Fibroblast of peridontal ligament (primary cell): ENCODE results near the gene NCK2.

Experiments
- DNase-seq: peaks from one replicate; pipeline ENCODE4 v3.0.0-alpha.2; 2010; ENCODE audit errors: extremely low read depth

NCK2 gene

DNA sequence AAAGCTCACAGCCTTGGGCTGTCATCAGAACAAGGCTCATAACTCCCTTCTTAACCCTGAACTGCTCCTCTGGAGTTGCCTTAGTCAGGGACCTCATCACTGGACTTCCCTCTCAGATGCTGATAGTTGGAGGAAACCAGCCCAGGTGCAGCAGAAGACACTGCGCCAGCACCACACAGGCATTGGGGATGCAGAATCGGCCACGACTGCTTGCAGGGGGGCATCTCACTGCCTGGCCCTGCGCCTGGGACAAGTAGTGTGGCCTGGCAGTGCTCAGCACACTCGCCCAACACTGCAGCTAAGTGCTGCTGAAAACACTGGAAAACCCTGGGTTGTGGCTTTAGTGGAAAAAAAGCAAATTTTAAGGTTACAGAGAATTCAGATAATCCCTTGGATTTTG, 68.7 kb downstream of the NCK2 start:
- no peak for DNase-seq

DNA sequence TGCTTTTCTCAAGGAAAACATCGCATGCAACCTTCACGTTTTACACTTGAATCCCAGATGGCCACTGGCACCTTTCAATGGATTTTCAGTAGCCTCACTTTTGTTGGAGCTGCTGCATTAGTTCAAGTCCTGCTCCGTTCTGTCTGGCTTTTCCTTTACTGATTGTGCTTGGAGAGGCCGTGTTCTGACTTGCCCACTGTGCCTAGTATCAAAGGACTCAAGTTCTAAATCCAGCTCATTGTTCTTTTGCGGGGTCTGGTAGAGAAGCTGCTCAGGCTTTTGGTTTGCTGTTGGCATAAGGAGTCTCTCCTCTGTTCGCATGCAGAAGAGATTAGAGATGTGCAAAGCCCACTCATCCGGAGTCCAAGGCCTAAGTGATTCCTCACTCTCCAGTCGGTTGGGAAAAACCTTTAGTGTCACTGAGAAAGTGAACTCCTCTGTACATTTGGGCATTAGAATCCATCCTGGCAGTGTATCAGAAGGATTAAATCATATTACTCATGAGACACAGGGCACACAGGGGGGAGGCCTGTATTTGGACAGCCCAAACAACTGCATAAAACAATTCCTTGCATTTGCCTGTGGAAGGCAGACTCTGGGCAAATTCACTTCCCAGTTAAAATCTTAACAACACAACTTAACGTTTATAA, 69.7 kb downstream of the NCK2 start:
- DNase-seq, result no peak

DNA sequence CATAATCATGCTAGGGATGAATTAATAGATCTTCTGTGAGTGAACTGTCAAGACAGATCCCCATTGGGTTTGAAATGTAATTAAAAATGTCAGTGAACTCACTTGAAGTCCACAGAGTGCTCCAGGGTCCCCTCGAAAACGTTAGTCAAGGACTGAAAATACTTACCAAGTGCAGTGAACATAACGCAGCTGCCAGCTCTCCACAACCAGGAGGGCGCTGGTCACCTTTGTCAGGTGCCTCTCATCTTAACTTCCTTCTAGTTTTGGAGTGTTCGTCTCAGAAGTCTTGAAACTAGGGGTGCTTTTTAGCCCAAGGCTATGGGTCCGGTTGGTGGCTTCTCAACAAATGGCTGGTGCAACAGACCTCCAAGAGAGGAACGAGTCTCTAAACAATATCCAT, 70.7 kb downstream of the NCK2 start:
- DNase-seq, result no peak

DNA sequence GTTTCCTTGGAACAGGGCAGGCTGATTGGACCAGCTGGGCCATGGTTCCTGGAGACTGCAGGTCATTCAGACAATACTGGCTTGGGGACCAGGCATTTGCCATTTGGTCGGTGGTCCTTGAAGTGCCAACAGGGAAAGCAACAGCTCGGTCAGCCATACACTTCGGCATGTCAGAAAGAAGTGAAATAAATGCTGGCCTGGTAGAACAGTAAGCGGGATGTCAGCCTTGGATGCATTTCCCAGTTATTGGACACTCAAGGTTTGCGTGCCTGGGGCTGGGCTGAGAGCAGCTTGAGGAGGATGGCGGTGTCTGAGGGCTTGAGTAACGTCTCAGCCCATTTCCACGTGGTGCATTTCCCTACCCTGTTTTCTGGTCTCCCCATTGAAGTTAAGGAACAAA, 75.4 kb downstream of the NCK2 start:
- DNase-seq, result no peak

DNA sequence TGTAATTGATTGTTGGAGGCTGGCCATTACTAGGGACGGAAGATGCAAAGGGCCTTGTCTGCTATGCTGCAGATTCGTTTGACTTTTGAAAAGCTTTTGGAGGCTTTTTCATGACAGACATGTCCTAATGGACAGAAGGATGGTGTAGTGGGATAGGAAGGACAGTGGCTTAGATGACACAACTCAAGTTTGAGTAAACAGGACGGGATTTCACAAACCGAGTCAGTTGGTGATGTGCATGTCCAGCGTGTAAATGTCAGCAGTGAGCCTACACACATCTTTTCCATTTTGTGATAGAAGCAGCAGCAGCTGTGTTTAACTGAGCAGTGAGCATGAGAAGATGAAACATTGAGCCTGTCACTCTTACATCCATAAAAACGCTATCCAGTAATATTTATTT, 76.0 kb downstream of the NCK2 start:
- no peak for DNase-seq

DNA sequence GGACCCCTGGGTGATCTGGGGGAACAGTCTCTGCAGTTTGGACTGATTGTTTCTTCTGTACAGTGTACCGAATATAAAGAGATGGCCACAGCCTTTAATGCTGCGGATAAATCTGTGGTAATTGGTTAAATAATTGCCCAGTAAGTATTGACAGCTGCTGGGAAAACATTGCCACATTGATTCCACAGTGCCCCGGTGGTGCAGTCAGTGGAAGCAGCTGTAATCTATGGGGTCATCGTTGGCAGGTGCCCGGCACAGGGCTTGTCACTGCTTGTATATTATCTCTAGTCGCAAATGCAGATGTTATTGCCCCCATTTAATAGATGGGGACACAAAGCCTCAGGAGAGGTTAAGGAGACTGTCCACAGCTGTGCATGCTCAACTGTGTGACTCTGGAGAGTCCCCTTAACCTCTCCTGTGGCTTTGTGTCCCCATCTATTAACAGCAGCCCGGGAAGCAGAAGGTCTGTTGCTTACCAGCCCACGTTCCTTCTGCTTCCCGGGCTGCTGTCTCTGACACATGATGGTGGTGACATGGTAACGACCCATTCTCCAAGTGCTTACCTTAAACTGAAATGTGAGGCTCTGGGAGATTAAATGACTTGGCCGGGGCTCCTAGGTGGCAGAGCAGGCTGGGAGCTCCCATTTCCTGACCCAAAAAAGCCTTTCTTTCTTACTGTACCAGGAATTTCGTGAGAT, 76.9 kb downstream of the NCK2 start:
- no peak for DNase-seq

DNA sequence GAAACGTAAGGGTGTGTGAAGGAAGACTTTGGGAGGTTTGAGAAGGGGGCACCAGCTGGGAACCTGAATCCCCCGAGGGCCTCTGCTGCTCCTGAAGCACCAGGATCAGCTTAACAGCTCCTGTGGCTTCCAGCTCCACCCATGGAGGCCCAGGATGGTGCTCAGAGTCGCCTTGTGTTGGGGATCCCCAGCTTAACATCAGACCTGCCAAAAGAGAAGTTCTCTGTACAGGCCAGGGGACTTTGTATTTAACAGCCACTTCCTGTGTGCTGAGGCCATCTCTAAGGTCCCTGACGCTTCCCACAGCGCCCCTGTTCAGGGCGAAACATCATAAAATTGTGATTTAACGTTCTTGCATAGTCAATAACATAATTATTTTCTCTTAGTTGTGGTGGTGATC, 77.5 kb downstream of the NCK2 start:
- DNase-seq, result no peak

DNA sequence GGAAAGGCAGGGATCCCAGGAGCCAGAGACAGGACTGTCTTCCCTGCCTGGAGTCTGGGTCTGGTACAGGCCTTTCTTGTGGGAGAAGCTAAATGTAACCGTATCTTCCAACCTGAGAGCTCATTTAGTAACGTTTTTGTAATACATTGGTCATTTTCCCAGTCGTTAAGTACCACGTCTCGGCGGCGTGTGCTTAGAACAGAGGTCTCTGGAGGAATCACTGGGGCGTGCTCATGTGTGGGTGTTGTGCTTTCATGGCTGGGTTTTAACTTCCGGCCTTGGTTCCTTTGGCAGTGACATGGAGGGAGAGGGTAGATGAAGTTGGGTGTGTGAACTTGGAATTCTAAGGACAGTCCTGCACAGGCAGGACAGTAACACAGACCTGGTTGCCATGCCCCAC, 79.7 kb downstream of the NCK2 start:
- no peak for DNase-seq

DNA sequence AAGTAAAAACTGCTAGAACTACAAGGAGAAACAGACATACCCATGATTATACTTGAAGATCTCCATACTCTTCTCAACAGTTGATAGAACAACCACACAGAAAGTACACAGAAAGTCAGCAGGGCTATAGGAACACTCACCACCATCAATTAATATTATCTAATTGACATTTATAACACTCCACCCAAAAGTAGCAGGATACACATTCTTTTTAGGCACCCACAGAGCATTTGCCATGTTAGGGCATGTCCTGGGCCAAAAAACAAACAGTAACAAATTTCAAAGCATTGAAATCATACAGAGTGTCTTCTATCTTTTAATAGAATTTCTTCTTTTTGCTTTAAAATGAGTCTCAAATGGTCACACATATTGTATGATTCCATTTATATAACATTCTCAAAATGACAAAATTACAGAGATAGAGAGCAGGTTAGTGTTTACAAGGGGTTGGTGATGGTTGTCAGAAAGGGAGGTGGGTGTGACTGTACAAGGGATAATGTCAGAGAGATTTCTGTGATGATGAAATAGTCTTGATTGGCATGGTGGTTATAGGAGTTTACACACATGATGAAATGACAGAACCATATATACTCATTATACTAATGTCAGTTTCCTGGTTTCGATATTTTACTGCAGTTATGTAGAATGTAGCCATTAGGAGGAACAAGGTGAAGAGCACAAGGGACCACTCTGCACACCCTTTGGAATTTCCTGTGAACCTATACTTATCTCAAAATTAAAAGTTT, 82.8 kb downstream of the NCK2 start:
- no peak for DNase-seq

DNA sequence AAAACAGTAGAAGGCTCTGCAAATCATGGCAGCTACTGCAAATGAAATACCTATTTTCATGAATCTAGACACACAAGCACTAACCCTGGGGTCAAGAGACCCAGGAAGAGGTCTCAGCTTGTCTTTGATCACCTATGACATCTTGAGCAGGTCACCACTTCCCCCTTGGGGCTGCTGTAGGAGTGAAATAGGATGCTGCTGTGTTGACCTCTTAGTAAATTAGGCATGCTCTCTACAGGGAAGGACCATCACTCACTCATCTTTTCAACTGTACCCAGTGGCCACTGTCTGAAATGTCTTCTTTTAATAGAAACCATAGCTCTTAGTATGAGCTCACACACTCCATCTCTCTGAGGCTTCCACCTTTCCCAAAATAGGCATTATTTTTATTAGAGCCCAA, 83.8 kb downstream of the NCK2 start:
- no peak for DNase-seq

DNA sequence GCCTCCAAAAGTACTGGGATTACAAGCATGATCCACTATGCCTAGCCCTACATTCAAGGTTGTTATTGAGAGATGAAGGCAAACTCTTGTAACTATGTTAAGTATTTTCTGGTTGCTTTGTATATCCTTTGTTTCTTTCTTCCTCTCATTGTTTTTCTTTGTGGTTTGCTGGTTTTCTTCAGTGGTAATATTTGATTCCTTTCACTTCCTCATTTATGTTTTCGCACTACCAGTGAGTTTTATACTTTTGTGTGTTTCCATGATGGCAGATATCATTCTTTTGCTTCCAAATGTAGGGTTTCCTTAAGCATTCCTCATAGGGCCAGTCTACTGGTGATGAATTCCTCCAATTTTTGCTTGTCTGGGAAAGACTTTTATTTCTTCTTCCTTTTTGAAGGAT, 90.2 kb downstream of the NCK2 start:
- DNase-seq, result no peak

DNA sequence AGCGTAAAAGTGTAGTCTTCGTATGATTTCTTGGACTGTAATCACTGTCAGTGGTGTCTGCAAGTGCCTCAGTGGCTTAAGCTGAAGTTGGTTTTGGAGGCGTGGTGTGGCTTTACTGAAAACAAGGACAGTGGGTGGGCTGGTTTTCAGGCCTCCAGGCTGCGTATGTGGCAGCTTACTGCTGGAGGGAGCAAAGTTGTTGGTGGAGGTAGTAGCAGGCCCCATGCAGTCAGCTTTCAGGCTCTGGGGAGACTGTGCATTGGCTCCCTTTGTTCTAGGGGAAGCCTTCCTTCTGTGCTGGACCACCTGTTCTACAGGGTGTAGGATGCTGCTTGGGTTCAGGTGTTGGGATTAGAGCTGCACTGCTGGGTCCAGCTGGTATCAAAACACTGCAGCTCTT, 91.6 kb downstream of the NCK2 start:
- no peak for DNase-seq

DNA sequence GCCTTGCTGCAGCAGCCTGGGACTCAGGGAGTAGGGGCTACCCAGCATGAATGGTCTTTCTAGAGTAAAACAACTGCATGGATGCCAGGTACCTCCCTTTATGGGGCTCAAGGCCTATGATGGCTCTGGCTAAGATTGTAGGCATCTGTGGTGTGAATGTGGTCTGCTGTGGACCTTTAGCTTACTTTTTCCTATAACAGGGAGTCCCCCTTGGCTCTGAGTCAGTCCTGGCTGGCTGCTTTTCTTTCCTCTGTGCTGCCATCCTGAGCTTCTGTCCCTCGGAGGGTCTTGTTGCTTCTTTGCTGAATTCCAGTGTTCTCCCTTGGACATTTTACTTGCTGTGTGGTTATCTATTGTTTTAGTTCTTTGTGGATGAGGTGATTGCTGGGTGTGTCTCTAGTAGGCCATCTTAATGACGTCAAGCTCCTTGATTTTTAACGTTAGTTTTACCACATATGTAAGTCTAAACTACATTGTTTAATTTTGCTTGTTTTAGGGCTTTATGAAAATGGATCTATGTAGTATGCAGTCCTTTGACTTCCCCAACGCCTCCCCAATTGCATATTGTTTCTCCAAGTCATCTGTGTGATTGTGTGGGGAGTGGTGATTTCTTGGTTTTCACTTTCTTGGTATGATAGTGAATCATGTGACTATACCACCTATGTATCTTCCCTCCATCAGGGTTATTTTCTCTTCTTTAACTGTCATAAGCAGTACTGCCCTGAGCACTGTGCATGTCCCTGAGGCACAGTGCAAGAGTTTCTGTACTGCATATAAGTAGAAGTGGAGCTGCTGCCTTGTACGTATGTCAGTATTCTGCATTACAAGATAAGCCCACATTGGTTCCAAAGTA, 92.4 kb downstream of the NCK2 start:
- no peak for DNase-seq

DNA sequence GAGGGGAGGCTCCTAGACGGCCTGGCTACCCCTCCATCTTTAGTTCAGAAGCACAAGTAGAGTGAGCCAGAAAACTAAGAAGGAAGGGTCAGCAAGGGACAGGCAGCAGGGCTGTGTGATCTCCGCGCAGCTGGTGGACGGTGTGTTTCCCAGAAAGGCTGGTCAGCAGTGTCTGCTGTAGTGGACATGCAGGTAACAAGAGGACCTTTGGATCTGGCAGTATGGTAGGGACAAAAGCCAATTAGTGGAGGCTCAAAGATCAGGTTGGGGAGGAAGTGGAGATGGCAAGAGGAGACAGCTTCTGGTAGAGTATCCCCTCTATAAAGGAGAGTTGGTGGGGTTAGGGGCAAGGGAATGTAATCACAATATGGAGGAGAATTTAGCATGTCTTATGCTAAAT, 95.1 kb downstream of the NCK2 start:
- DNase-seq, result no peak

DNA sequence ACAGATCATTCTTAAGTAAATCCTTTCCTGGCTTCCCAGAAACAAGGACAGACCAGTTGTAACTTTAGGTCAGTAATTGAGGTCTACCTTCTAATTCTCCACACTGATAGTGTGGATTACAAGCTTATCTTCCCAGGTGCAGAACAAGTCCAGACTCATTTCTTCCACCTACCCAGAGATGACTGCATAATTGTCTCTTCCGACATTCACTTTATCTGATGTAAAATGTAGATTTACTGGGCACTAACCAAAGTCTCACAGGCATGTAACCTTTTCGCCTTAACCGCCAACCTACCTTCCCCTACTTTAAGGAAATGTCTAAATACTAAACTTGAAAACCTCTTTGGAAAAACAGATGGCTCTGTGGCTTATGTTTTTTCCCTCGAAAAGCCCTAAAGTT, 96.2 kb downstream of the NCK2 start:
- no peak for DNase-seq

DNA sequence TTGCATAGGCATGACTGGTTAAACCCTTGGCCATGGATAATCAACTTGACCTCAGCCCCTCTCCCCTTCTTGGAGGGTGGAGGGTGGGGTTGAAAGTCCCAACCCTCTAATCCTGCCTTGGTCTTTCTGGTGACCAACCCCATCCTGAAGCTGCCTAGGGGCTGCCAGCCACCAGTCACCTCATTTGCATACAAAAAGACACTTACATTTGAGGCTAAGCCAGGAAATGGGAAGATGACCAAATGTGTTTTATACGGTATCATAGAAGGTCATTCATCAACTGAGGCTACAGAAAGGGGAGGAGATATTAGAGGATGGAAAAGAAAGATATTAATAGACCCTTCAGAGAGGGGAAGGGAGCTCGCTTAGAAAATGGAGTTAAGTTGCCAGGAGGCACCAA, 96.8 kb downstream of the NCK2 start:
- no peak for DNase-seq

DNA sequence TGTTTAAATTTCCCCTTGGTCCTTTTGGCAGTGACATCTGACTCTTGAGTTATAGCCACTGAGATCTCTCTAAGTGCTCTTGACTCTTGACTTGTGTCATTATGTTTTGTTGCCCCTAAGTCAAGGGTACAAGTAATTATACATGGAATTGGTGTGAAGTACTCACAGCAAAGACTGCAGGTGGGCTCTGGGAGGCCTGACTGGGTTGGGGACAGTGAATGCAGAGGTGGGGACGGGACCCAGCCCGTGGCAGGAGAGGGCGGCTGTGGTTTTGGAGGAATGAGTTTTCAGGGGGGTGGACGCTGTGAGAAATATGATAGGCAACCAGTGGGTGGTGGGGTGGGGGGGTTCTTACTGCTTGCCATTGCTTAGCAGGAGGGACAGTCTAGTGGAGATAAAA, 97.8 kb downstream of the NCK2 start:
- no peak for DNase-seq

DNA sequence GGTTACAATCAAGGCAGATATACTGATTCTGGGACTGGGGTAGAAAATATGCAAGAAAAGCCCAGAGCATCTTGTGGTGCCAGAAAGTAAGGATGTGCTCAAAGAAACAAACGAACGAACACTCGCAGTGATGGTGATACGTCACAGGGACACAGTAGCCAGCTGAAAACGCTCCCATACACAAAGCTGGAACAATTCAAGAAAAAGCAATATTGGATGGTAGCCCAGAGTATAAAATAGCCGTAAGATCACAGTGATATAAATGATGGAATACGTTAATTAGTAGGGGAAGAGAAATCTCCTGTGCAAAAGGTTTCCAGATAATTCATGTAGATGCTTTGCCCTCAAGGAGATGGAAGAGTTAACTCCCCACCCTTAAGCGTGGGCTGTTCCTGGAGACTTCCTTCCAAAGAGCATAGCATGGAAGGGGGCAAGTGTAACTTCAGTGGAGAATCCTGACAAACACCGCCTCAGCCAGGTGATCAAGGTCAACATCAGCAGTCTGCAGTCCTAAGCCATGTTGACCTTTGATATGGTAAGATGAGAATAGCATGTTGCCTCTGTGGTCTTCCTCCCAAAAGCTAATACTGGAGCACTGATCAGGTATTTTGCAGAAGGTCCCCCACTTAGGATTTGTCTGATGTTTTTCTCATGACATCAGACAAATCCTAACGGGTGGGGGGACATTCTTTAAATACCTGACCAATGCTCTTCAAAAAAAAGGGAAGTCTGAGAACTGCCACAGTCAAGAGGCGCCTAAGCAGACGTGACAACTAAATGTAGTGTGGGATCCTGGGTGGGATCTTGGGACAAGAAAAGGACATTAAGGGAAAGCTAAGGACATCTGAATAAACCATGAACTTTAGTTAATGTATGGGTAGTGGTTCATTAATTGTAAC, 99.0 kb downstream of the NCK2 start:
- DNase-seq, result peak; percentile 46

DNA sequence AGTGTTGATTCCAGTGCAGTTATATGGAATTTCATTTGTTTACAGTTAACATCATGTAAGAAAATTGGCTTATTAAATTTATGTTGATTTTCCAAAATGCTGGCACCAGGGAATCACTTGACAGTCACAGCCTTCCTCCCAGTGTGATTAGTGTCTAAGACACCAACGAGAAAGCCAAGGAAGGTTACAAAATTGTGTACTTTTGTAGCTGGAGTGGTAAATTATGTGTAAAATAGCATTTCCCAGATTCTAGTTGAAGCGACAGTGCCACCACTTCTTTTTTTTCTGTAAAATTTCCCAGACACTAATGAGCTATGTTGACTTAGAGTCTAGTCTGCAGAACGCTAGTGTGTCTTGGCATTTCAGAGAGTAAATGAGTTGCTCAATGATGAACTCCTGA, 101.3 kb downstream of the NCK2 start:
- DNase-seq, result no peak

DNA sequence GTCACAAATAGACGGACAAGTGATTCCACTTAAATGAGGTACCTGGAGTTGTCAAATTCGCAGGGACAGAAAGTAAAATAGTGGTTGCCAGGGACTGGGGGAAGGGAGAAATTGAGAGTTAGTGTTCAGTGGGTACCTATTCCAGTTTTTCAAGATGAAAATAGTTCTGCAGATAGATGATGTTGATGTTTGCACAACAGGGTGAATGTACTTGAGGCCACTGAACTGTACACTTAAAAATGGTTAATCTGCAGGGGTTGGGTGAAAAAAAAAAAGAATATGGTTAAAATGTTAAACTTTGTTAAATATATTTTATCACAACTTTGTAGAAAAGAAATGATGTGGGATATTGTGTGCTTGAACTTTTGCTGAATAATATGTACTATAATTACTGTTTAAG, 102.3 kb downstream of the NCK2 start:
- no peak for DNase-seq

DNA sequence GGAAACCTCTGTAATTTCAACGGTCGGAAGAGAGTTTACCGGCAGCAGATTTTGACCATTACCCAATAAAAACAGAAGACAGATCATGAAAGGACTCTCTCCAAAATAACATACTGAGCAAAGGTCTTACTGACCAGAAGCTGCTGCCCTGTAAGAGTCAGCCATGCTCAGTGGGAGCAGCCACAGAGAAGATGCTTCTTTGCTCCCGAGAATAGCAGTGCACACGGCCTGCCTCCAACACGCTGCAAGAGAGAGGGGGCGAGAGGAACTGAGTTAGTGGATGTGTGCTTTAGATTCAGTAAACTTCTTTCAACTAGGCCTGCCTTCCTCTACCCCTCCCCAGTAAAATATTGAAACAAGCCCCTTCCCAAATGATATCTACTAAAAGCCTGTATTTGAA, 103.7 kb downstream of the NCK2 start:
- no peak for DNase-seq
